H9 (cell line): ENCODE data around the gene RNF40. TPM values are rescaled to one million over a fixed set of nuclear protein-coding genes. Genes with fewer than 3 reads are reported as not detected.

ENCODE experiments used
- DNase-seq: peaks from one replicate; pipeline ENCODE4 v3.0.0-alpha.2; 2017
- H2AFZ ChIP-seq: one replicate; pipeline ENCODE4 v1.6.1; 2013; ENCODE audit warnings: mild to moderate bottlenecking, low read length, control low read depth, moderate library complexity
- H2AK5ac ChIP-seq: 2 replicates; pipeline ENCODE4 v1.6.1; 2013; ENCODE audit warnings: low read length, control low read depth, mixed read lengths; ENCODE audit not compliant: insufficient read length
- H2BK120ac ChIP-seq: one replicate; pipeline ENCODE4 v1.6.1; 2013; ENCODE audit warnings: low read depth, mild to moderate bottlenecking, low read length, control low read depth, inconsistent platforms; ENCODE audit not compliant: poor library complexity, severe bottlenecking
- H2BK12ac ChIP-seq: 2 replicates; pipeline ENCODE4 v1.6.1; 2013; ENCODE audit warnings: low read length, control low read depth, mixed read lengths, low read depth; ENCODE audit not compliant: insufficient read length
- H2BK15ac ChIP-seq: 2 replicates; pipeline ENCODE4 v1.6.1; 2013; ENCODE audit warnings: low read depth, low read length, control low read depth
- H2BK20ac ChIP-seq: one replicate; pipeline ENCODE4 v1.6.1; 2013; ENCODE audit warnings: low read depth, mild to moderate bottlenecking, low read length, control low read depth, inconsistent platforms; ENCODE audit not compliant: poor library complexity, severe bottlenecking
- H2BK5ac ChIP-seq: 2 replicates; pipeline ENCODE4 v1.6.1; 2013; ENCODE audit warnings: low read length, control low read depth, mixed read lengths; ENCODE audit not compliant: insufficient read length
- H3K14ac ChIP-seq: 2 replicates; pipeline ENCODE4 v1.6.1; 2013; ENCODE audit warnings: low read length, control low read depth; ENCODE audit not compliant: insufficient read depth
- H3K18ac ChIP-seq: 2 replicates; pipeline ENCODE4 v1.6.1; 2013; ENCODE audit warnings: low read depth, mild to moderate bottlenecking, mixed read lengths, low read length, control low read depth; ENCODE audit not compliant: insufficient read length
- H3K23ac ChIP-seq: 2 replicates; pipeline ENCODE4 v1.6.1; 2013; ENCODE audit warnings: low read length, control low read depth, mixed read lengths, low read depth; ENCODE audit not compliant: insufficient read length
- H3K23me2 ChIP-seq: 2 replicates; pipeline ENCODE4 v1.6.1; 2013; ENCODE audit warnings: low read depth, mild to moderate bottlenecking, mixed read lengths, low read length, control low read depth; ENCODE audit not compliant: insufficient read length, poor library complexity, severe bottlenecking
- H3K27ac ChIP-seq: 2 replicates; pipeline ENCODE4 v1.5.1; 2013; ENCODE audit warnings: low read length, control low read depth, mixed read lengths, low read depth; ENCODE audit not compliant: insufficient read length
- H3K27me3 ChIP-seq: 2 replicates; pipeline ENCODE4 v1.6.1; 2013; ENCODE audit warnings: low read length, control low read depth, inconsistent platforms; ENCODE audit not compliant: insufficient read depth
- H3K4ac ChIP-seq: 2 replicates; pipeline ENCODE4 v1.6.1; 2013; ENCODE audit warnings: low read depth, mild to moderate bottlenecking, control low read depth, inconsistent platforms, low read length, moderate library complexity
- H3K4me1 ChIP-seq: 2 replicates; pipeline ENCODE4 v1.6.1; 2013; ENCODE audit warnings: low read length, control low read depth, inconsistent platforms; ENCODE audit not compliant: insufficient read depth
- H3K4me2 ChIP-seq: 2 replicates; pipeline ENCODE4 v1.6.1; 2013; ENCODE audit warnings: low read length, control low read depth, mixed read lengths; ENCODE audit not compliant: insufficient read length, insufficient read depth
- H3K56ac ChIP-seq: 2 replicates; pipeline ENCODE4 v1.6.1; 2013; ENCODE audit warnings: low read depth, mild to moderate bottlenecking, mixed read lengths, low read length, control low read depth; ENCODE audit not compliant: insufficient read length
- H3K79me1 ChIP-seq: 2 replicates; pipeline ENCODE4 v1.6.1; 2013; ENCODE audit warnings: low read depth, mild to moderate bottlenecking, moderate library complexity, low read length, control low read depth, inconsistent platforms; ENCODE audit not compliant: insufficient read depth, poor library complexity, severe bottlenecking
- H3K79me2 ChIP-seq: 2 replicates; pipeline ENCODE4 v1.6.1; 2013; ENCODE audit warnings: low read length, control low read depth, inconsistent platforms; ENCODE audit not compliant: insufficient read depth
- H3K9ac ChIP-seq: 2 replicates; pipeline ENCODE4 v1.6.1; 2013; ENCODE audit warnings: low read length, control low read depth, mixed read lengths; ENCODE audit not compliant: insufficient read length; ENCODE audit errors: extremely low read depth
- H3K9me3 ChIP-seq: one replicate; pipeline ENCODE4 v1.6.1; 2013; ENCODE audit warnings: low read depth, low read length, inconsistent platforms; ENCODE audit not compliant: control insufficient read depth
- H3T11ph ChIP-seq: one replicate; pipeline ENCODE4 v1.6.1; 2013; ENCODE audit warnings: mild to moderate bottlenecking, low read length, control low read depth, inconsistent platforms
- H4K20me1 ChIP-seq: one replicate; pipeline ENCODE4 v1.6.1; 2013; ENCODE audit not compliant: control insufficient read depth, insufficient read length, insufficient read depth
- H4K5ac ChIP-seq: 2 replicates; pipeline ENCODE4 v1.6.1; 2013; ENCODE audit warnings: low read depth, mild to moderate bottlenecking, mixed read lengths, low read length, control low read depth; ENCODE audit not compliant: insufficient read length
- H4K8ac ChIP-seq: replicated peaks from 2 replicates; pipeline ENCODE4 v1.6.1; 2013; ENCODE audit warnings: low read length, control low read depth, mixed read lengths, low read depth; ENCODE audit not compliant: insufficient read length
- H4K91ac ChIP-seq: 2 replicates; pipeline ENCODE4 v1.6.1; 2013; ENCODE audit warnings: low read depth, mild to moderate bottlenecking, moderate library complexity, mixed read lengths, low read length, control low read depth; ENCODE audit not compliant: insufficient read length
- H3K27ac Mint-ChIP-seq, 3 experiments: 2 replicates in 2 of 3; 3 replicates in 1 of 3; pipeline ENCODE4 v1.8.0; 2020 to 2021; ENCODE audit warnings: mixed read lengths in 3 of 3, mild to moderate bottlenecking in 1 of 3, moderate library complexity in 1 of 3
- H3K27me3 Mint-ChIP-seq: 2 replicates; pipeline ENCODE4 v1.8.0; 2021; ENCODE audit warnings: low read depth, mild to moderate bottlenecking, moderate library complexity, mixed read lengths
- H3K36me3 Mint-ChIP-seq, 3 experiments: 2 replicates in 2 of 3; 3 replicates in 1 of 3; pipeline ENCODE4 v1.8.0; 2020 to 2021; ENCODE audit warnings: low read depth in 3 of 3, mixed read lengths in 3 of 3; ENCODE audit not compliant: insufficient read depth in 1 of 3
- H3K4me1 Mint-ChIP-seq, 2 experiments: 2 replicates each; pipeline ENCODE4 v1.8.0; 2020; ENCODE audit warnings: mixed read lengths in 2 of 2
- H3K4me3 Mint-ChIP-seq, 2 experiments: 2 replicates in 1 of 2; 3 replicates in 1 of 2; pipeline ENCODE4 v1.8.0; 2020 to 2021; ENCODE audit warnings: mild to moderate bottlenecking in 2 of 2, mixed read lengths in 2 of 2, moderate library complexity in 1 of 2
- H3K9me3 Mint-ChIP-seq, 2 experiments: 2 replicates in 1 of 2; 3 replicates in 1 of 2; pipeline ENCODE4 v1.8.0; 2020; ENCODE audit warnings: mild to moderate bottlenecking in 2 of 2, mixed read lengths in 2 of 2, moderate library complexity in 1 of 2
- WGBS: extraction: QIAGEN DNeasy Blood & Tissue Kit; methylation state at CpG from one replicate; pipeline ENCODE4 v1.1.7; 2013; ENCODE audit warnings: missing lambda C conversion rate, low lambda C conversion rate, mixed read lengths; ENCODE audit not compliant: insufficient read length; ENCODE audit errors: extremely low coverage; 5-methylcytosine and 5-hydroxymethylcytosine counted together
- total RNA-seq: library from RNA; stranded (reverse); gene quantifications from 2 replicates; pipeline ENCODE4 v1.2.1, GENCODE V29; 2021
- TF ChIP-seq, protein P1 (sequence below): fragments of 200-600 bp; sonication (generic); conservative IDR thresholded peaks from 3 replicates; pipeline ENCODE4 v1.8.0; 2021; ENCODE audit warnings: antibody characterized with exemption, mild to moderate bottlenecking

RNF40 gene
- total RNA-seq, 1 experiment from 2014 or later = 103 TPM

DNA sequence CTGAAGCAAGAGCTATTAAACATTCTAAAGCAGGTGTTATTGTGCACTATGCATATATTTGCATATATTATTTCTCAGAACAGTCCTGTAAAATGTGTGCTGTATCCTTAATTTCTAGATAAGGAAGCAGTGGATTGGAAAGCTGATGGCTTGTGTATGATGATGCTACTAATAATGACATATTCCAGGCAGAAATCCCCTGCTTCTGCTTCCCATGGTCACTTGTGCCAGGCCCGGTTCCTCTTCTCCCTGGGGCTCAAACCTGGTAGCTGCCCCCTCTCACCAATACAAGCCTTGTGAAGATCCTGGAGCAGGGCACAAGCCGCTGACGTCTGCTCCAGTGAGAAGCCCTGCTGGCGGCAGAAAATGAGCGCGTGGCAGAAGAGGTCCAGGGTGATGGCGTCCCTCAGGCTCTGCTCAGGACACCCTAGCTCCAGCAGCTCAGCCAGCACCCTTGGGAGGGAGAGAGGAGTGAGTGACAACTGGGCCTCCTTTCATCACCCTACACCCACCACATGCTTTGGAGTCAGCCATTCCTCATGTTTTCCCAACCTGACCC is 2.0 kb upstream of the RNF40 start:
- no peak for DNase-seq
- H3K36me3 Mint-ChIP-seq = peaks cover 20 to 57% (median 40%) of the 10 kb centered on the region in 3 experiments
- H3K4me1 Mint-ChIP-seq = peaks cover 17 to 18% of the 10 kb centered on the region in 2 experiments

More for the DNA sequence above, 2.0 kb upstream of the RNF40 start:
- H4K20me1 ChIP-seq = no peaks in the 10 kb centered on the region
- H3K79me2 ChIP-seq = no peaks in the 10 kb centered on the region
- TF ChIP-seq, protein P1, sequence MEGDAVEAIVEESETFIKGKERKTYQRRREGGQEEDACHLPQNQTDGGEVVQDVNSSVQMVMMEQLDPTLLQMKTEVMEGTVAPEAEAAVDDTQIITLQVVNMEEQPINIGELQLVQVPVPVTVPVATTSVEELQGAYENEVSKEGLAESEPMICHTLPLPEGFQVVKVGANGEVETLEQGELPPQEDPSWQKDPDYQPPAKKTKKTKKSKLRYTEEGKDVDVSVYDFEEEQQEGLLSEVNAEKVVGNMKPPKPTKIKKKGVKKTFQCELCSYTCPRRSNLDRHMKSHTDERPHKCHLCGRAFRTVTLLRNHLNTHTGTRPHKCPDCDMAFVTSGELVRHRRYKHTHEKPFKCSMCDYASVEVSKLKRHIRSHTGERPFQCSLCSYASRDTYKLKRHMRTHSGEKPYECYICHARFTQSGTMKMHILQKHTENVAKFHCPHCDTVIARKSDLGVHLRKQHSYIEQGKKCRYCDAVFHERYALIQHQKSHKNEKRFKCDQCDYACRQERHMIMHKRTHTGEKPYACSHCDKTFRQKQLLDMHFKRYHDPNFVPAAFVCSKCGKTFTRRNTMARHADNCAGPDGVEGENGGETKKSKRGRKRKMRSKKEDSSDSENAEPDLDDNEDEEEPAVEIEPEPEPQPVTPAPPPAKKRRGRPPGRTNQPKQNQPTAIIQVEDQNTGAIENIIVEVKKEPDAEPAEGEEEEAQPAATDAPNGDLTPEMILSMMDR = no peak
- H2AFZ ChIP-seq = no peak overlapping the region
- peaks cover 6% of the 10 kb centered on the region for H3K79me1 ChIP-seq
- H2BK5ac ChIP-seq = no peak overlapping the region
- Mint-ChIP-seq H3K4me3 (peak overlapping the region; percentile 91 to 97; a peak in 3 of 5 replicates), H3K27me3 (no peaks in the 10 kb centered on the region), H3K27ac (peak overlapping the region in 1 of 3 experiments; percentile 48; a peak in 1 of 7 replicates), H3K9me3 (no peaks in the 10 kb centered on the region)
- no peak overlapping the region for H2BK15ac ChIP-seq
- no CpG with 5 or more reads among the region's 7 CpGs for WGBS
- no peak overlapping the region for H2BK120ac ChIP-seq
- H3K27ac ChIP-seq = no peak overlapping the region
- H3K56ac ChIP-seq = no peak overlapping the region
- H4K8ac ChIP-seq = no peak overlapping the region
- no peaks in the 10 kb centered on the region for H3K4me1 ChIP-seq
- no peak overlapping the region for H2BK20ac ChIP-seq
- H3K9ac ChIP-seq = no peak overlapping the region
- peaks cover 20% of the 10 kb centered on the region for H3K23me2 ChIP-seq
- no peak overlapping the region for H3K4ac ChIP-seq
- H3K14ac ChIP-seq = no peak overlapping the region
- no peak overlapping the region for H4K5ac ChIP-seq
- H3K18ac ChIP-seq = no peak overlapping the region
- H3K23ac ChIP-seq = no peak overlapping the region
- no peak overlapping the region for H3T11ph ChIP-seq
- H2BK12ac ChIP-seq = no peak overlapping the region
- no peak overlapping the region for H2AK5ac ChIP-seq
- no peak overlapping the region for H4K91ac ChIP-seq
- no peaks in the 10 kb centered on the region for H3K9me3 ChIP-seq
- no peak overlapping the region for H3K4me2 ChIP-seq
- no peaks in the 10 kb centered on the region for H3K27me3 ChIP-seq
